ENCODE measurements around the gene HS3ST5.

Gene HS3ST5

DNA sequence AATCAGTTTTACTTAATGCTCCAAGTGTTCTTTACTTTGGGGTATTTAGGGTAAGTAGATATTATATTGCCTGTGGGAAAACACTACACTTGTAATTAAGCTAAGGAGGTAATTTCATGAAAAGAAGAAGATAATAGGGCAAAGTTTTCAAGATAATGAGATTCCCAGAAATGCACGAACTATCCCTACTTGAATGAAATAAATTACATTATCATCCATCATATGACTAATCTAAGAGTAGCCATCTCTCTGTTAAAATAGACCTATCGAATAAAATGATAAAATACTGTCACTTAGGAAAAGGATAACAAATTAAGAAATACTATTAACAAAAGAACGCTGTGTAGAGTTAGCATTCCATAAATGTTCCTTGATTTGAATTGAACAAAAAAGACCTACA, 236.8 kb downstream of the HS3ST5 start:
- no peak for DNase-seq (ENCODE audit: low read depth)
- no peak overlapping the region for H3K4me3 ChIP-seq (ENCODE audit: low read length)
- TF ChIP-seq, protein P1, sequence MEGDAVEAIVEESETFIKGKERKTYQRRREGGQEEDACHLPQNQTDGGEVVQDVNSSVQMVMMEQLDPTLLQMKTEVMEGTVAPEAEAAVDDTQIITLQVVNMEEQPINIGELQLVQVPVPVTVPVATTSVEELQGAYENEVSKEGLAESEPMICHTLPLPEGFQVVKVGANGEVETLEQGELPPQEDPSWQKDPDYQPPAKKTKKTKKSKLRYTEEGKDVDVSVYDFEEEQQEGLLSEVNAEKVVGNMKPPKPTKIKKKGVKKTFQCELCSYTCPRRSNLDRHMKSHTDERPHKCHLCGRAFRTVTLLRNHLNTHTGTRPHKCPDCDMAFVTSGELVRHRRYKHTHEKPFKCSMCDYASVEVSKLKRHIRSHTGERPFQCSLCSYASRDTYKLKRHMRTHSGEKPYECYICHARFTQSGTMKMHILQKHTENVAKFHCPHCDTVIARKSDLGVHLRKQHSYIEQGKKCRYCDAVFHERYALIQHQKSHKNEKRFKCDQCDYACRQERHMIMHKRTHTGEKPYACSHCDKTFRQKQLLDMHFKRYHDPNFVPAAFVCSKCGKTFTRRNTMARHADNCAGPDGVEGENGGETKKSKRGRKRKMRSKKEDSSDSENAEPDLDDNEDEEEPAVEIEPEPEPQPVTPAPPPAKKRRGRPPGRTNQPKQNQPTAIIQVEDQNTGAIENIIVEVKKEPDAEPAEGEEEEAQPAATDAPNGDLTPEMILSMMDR (conservative IDR thresholded peaks at IDR 0.05; ENCODE audit: low read length) = no peak

DNA sequence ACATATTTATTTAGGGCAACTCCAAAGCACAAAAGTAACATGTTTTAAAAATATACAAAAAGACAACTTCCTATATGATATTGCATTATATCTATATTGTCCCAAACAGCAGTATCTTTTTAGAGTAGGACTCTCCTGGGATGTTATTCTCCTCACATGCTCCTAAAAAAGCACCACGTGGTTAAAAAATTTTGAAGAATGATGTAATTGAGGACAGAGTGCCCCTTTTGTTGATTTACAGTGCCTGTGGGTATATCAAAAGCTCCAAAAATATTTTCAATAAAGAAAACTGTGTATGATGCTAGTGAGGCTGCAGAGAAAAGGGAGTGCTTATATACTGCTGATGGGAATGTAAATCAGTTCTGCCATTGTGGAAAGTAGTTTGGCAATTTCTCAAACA, 241.6 kb downstream of the HS3ST5 start:
- no peak for DNase-seq (ENCODE audit: low read depth)
- H3K4me3 ChIP-seq (ENCODE audit: low read length) = no peak overlapping the region
- TF ChIP-seq, protein P1 (conservative IDR thresholded peaks at IDR 0.05; ENCODE audit: low read length) = no peak

DNA sequence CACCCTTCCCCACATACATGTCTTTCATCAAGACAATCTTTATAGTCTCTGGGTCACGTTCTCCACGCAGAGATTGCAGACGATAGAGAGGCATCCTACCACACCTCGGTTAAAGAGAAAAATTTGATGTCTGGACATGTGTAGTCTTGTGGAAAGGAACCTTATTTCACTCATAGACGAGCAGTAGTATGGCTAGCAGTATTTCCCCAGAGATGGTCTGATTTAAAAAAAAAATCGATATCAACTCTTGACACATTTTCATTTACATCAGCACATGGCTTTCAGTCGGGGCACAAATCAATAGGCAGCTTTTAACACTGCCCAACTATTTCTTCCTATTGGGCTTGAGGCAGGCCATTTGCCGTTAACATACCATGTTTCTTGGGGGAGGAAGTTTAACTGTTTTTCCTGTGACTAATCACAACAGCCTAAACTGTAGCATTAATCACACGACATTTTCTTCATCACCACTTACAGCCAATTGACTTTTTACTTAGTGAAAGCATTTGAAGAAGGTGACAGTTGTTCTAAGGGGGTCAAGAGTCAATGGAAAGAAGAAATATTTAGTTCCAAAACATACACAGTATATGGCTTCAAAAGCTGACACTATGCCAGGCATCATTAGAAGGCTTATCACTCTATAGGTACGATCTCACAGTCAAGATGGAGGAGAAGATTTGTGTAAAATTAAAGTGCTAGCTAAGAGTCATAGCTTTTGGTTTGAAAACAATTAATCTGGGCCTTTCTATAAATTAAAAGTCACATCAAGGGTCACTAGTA, 242.4 kb downstream of the HS3ST5 start:
- H3K4me3 ChIP-seq (ENCODE audit: low read length) = no peak overlapping the region

DNA sequence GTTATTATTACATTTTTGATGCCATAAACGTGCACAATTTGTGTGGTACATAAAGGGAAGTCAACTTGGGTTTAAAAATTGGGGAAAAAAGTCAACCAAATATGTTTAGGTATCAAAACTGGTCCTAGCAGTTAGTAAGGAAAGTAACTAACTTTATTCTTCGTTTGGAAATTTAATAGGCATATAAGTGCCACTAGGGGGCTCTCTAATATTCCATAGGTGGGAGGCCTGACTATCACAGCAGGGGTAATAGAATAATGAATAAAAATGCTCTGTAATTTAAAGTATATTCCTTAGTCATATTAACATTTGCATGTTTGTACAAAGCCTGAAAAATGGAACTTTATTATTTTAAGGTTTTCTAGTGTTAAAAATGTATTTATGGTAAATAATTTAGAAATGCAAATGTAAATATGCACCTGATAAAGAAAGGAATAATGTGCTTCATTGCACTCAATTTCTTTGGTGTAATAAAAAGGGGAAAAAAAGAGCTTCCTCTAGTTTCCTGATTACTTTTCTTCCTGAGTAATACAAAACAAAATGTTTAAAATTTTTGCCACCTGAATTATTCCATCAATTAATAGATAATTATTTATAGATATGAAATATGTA, 246.2 kb downstream of the HS3ST5 start:
- TF ChIP-seq, protein P1 (conservative IDR thresholded peaks at IDR 0.05; ENCODE audit: low read length) = peak; percentile 76
- H3K4me3 ChIP-seq (ENCODE audit: low read length) = no peak overlapping the region
- peak; percentile 34 for DNase-seq (ENCODE audit: low read depth)

More for the DNA sequence above, 242.4 kb downstream of the HS3ST5 start:
- DNase-seq (ENCODE audit: low read depth) = peak; percentile 26
- TF ChIP-seq, protein P1 (conservative IDR thresholded peaks at IDR 0.05; ENCODE audit: low read length) = no peak

DNA sequence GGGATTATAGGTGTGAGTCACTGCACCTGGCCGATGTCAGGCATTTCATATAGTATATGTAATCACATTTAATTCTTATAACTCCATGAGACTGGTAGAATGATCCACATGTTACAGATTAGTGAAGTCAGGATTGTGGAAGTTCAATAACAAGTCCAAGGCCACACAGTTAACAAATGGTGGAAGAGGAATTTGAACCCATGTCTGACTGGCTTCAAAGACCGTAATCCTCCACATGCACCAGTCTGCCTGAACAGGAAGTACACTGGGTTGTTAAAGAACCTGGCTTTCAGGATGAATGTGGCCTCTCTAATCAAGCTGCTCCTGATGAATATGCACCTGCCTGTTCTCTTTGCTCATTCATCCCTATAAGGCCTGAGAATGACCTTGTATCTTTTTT, 249.9 kb downstream of the HS3ST5 start:
- TF ChIP-seq, protein P1 (conservative IDR thresholded peaks at IDR 0.05; ENCODE audit: low read length) = no peak
- DNase-seq (ENCODE audit: low read depth) = no peak
- H3K4me3 ChIP-seq (ENCODE audit: low read length) = no peak overlapping the region

DNA sequence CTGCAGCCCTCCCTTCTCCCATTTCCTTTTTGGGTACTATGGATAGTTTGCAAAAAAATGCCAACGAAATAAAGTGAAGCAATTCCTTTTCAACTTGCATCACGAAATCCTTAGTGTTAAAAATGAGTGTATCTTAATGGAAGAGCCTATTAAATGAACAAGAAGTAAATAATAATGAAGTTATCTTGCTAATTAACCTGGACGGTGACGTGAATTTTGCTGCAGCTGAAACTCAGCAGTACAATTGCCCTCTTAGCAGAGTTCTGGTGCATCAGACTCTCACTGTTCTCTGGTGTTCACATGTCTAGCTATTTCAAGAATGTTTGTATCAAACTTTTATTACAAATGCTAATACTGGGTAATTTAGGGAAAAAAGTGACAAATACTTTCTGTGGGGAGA, 252.2 kb downstream of the HS3ST5 start:
- TF ChIP-seq, protein P1 (conservative IDR thresholded peaks at IDR 0.05; ENCODE audit: low read length) = no peak
- no peak overlapping the region for H3K4me3 ChIP-seq (ENCODE audit: low read length)
- DNase-seq (ENCODE audit: low read depth) = peak; percentile 21

DNA sequence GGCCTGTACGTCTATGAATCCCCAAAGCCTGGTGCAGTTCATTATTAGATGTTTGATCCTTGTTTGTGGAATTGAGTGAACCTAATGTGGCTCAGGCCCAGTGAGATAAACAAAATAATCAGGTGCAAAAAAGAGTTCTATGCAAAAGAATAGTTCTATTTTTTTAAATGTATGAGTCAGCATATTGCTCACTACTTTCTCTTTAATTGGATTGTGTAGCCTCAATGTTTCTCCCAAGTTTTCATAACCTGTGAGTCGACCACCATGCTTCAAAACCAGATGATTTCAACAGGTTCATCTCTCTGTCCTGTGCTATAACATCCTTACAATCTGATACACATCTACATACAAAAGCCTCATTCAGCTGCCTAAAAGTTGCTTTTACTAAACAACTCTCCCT, 255.3 kb downstream of the HS3ST5 start:
- DNase-seq (ENCODE audit: low read depth) = no peak

More for the DNA sequence above, 255.3 kb downstream of the HS3ST5 start:
- TF ChIP-seq, protein P1 (conservative IDR thresholded peaks at IDR 0.05; ENCODE audit: low read length) = no peak
- H3K4me3 ChIP-seq (ENCODE audit: low read length) = no peak overlapping the region
